Heart left ventricle (tissue), 16 donors: ENCODE results near the gene BCAS1. TPM values are rescaled to one million over a fixed set of nuclear protein-coding genes. Genes with fewer than 3 reads are reported as not detected.

ENCODE experiments used
- ATAC-seq, 4 donors: fragments of 200-7000 bp; cut with Tn5 transposase; one replicate each; pipeline ENCODE4 v1.9.1; 2020 to 2022; ENCODE audit warnings: moderate library complexity in 4 of 4, mild to moderate bottlenecking in 3 of 4, moderate number of reproducible peaks in 1 of 4
- DNase-seq, 5 donors: peaks; one replicate each; pipeline ENCODE4 v3.0.0-alpha.2; 2020
- H3K27ac ChIP-seq, 12 donors: fragments of 200-600 bp; sonication (generic) in 4 of 12; one replicate each; pipeline versions ENCODE4 v1.5.0 to v1.8.0; 2016 to 2022; ENCODE audit warnings: mild to moderate bottlenecking in 2 of 12
- H3K27me3 ChIP-seq, 9 donors: fragments of 200-600 bp; sonication (generic) in 2 of 9; one replicate each; pipeline versions ENCODE4 v1.5.1 to v1.8.0; 2016 to 2022; ENCODE audit warnings: mild to moderate bottlenecking in 3 of 9
- H3K36me3 ChIP-seq, 9 donors: fragments of 200-600 bp; sonication (generic) in 2 of 9; one replicate each; pipeline versions ENCODE4 v1.5.0 to v1.8.0; 2018 to 2022; ENCODE audit warnings: mild to moderate bottlenecking in 2 of 9
- H3K4me1 ChIP-seq, 12 donors: fragments of 200-600 bp; sonication (generic) in 4 of 12; one replicate each; pipeline versions ENCODE4 v1.5.0 to v1.8.0; 2016 to 2022; ENCODE audit warnings: mild to moderate bottlenecking in 3 of 12
- H3K4me3 ChIP-seq, 12 donors: fragments of 200-600 bp; sonication (generic) in 4 of 12; one replicate each; pipeline versions ENCODE4 v1.5.0 to v1.8.0; 2017 to 2022; ENCODE audit warnings: mild to moderate bottlenecking in 9 of 12, moderate library complexity in 4 of 12
- H3K9me3 ChIP-seq, 12 donors: fragments of 200-600 bp; sonication (generic) in 4 of 12; one replicate each; pipeline versions ENCODE4 v1.5.0 to v1.8.0; 2016 to 2022; ENCODE audit warnings: mild to moderate bottlenecking in 1 of 12
- POLR2A ChIP-seq, 2 donors: fragments of 450-650 bp; IDR thresholded peaks; one replicate each; pipeline ENCODE4 v1.6.1; 2017; ENCODE audit warnings: antibody characterized with exemption in 2 of 2, mild to moderate bottlenecking in 2 of 2, moderate library complexity in 2 of 2
- WGBS, 4 donors: extraction: QIAGEN DNeasy Blood & Tissue Kit in 2 of 4; methylation state at CpG; one replicate each; pipeline versions ENCODE4 v1.1.5 to v1.1.7; 2013 to 2018; 5-methylcytosine and 5-hydroxymethylcytosine counted together
- intact Hi-C, 10 donors: fragments of 100-400 bp; cut with DNase I; formaldehyde crosslinking; loops; one replicate each; pipeline versions ENCODE4 v1.11.1 to v1.14.2; 2022
- polyA plus RNA-seq, 2 donors: library from polyadenylated mRNA; stranded (reverse); fragments of 200-250 nt; gene quantifications; one replicate each; pipeline ENCODE4 v1.2.3, GENCODE V29; 2013
- total RNA-seq, 9 donors: library from RNA; depleted of rRNA in 2 of 9; stranded (reverse); fragments of >200 nt in 2 of 9; fragmentation: NEBNext Ultra II Directional in 3 of 9; extraction: Animal tissue kit (Norgen Biotek cat#: 25700) in 3 of 9; gene quantifications; one replicate each; pipeline versions ENCODE4 v1.1.0 to v1.2.4, GENCODE V29; 2016 to 2023
- TF ChIP-seq, protein P1 (sequence below), 12 donors: fragments of 200-600 bp; sonication (generic) in 4 of 12; IDR thresholded peaks; one replicate each; pipeline versions ENCODE4 v1.5.0 to v1.8.0; 2018 to 2022; ENCODE audit warnings: antibody characterized with exemption in 12 of 12, mild to moderate bottlenecking in 5 of 12
- donor health status: ischemic (EF 13 %, LVEDD 7.1; RV severe dilation, severe dysfunction).
- donor health status: healthy with polysubstance abuse.
- donor health status: DM: no; HTN: yes; CAD: no.
- donor health status: DM: no; HTN: no; CAD: no.
- donor health status: ischemic (EF 25% LVEDD 6.9; RV normal size, moderate dysfunction).
- donor health status: ischemic (EF 25% LVEDD 5.7; RV mildly dilated, moderate dysfunction).
- donor health status: healthy.
- donor health status: DM: yes; HTN: yes; CAD: no.
- donor health status: ischemic (EF 35%, LVEDD 5.7; RV mildly dilated, moderate dysfunction).
- donor health status: nonischemic (EF 11% LVEDD 7.7; RV severe dilation, severe dysfunction).
- donor health status: DM: yes; HTN: yes; CAD: no.
- donor health status: PGD.
- donor health status: ischemic (EF 29% LVEDD 5.4; RV normal size, mild dysfunction).
- donor health status: nonischemic (EF 23%, LVEDD 6.1; RV moderate dilation, normal function).

The BCAS1 gene
- total and polyA plus RNA-seq, 11 donors: not detected

DNA sequence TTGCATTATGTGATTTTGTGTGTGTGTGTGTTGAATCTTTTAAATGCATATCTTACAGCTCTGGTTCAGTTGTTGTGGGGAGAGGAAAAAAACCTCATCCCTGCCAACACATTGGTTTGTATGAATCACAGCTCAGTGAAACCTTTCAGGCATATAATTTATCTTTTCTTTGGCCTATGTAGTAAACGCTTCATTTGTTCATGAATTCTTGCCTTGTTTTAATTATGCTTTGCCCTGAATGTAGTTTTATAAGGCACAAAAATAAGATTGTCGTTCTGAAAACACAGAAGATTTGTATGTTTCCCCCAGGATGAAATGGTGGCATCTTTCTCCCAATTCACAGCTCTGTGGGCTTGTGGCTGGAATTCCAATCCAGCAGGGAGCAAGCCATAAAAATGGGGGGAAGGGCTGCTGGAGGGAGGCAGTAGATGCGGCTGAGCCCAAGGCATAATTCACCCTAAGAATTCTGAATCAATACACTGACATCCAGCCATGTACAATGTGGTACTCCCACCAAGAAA lies 45.1 kb downstream of the BCAS1 start:
- peaks cover 0 to 8% (median 0%) of the 10 kb centered on the region in 9 donors for H3K27me3 ChIP-seq
- no peaks in the 10 kb centered on the region for H3K9me3 ChIP-seq
- no peak for TF ChIP-seq POLR2A (IDR thresholded peaks at IDR 0.05)
- TF ChIP-seq, protein P1, sequence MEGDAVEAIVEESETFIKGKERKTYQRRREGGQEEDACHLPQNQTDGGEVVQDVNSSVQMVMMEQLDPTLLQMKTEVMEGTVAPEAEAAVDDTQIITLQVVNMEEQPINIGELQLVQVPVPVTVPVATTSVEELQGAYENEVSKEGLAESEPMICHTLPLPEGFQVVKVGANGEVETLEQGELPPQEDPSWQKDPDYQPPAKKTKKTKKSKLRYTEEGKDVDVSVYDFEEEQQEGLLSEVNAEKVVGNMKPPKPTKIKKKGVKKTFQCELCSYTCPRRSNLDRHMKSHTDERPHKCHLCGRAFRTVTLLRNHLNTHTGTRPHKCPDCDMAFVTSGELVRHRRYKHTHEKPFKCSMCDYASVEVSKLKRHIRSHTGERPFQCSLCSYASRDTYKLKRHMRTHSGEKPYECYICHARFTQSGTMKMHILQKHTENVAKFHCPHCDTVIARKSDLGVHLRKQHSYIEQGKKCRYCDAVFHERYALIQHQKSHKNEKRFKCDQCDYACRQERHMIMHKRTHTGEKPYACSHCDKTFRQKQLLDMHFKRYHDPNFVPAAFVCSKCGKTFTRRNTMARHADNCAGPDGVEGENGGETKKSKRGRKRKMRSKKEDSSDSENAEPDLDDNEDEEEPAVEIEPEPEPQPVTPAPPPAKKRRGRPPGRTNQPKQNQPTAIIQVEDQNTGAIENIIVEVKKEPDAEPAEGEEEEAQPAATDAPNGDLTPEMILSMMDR (IDR thresholded peaks at IDR 0.05): no peak
- intact Hi-C loops: no loop called here
- H3K27ac ChIP-seq: no peak overlapping the region
- no peak overlapping the region for H3K4me3 ChIP-seq
- no peak for ATAC-seq
- no peak for DNase-seq
- 69 to 75% (median 70%) methylated on average over 3 of the region's 3 CpGs for WGBS, 4 donors
- no peaks in the 10 kb centered on the region for H3K36me3 ChIP-seq
- no peaks in the 10 kb centered on the region for H3K4me1 ChIP-seq

DNA sequence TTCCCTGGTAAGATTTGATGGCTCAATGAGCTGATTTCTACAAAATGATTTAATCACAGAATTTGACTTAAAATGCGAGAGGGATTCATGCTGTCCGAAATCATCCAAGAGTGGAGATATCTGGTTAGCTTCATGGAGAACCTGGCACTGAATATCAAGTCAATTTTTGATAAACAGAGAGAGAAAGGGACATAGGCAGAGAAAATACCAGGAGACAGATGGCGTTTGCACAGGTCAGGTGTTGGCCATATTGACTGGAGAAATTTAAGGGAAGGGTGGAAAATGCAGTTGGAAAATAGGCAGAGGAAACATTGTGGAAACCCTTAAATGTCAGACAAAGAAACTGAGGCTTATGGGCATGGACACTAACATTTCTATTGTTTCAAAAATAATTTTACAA lies 47.0 kb downstream of the BCAS1 start:
- TF ChIP-seq, protein P1 (IDR thresholded peaks at IDR 0.05): no peak
- no peak for TF ChIP-seq POLR2A (IDR thresholded peaks at IDR 0.05)
- H3K9me3 ChIP-seq: no peaks in the 10 kb centered on the region
- DNase-seq (no peak), ATAC-seq (no peak)
- H3K27me3 ChIP-seq: no peaks in the 10 kb centered on the region
- intact Hi-C loops: no loop called here
- H3K4me1 ChIP-seq: no peaks in the 10 kb centered on the region
- H3K4me3 ChIP-seq: no peak overlapping the region
- H3K27ac ChIP-seq: no peak overlapping the region
- H3K36me3 ChIP-seq: no peaks in the 10 kb centered on the region
- 92 to 94% (median 93%) methylated on average over 3 of the region's 3 CpGs for WGBS, 4 donors

DNA sequence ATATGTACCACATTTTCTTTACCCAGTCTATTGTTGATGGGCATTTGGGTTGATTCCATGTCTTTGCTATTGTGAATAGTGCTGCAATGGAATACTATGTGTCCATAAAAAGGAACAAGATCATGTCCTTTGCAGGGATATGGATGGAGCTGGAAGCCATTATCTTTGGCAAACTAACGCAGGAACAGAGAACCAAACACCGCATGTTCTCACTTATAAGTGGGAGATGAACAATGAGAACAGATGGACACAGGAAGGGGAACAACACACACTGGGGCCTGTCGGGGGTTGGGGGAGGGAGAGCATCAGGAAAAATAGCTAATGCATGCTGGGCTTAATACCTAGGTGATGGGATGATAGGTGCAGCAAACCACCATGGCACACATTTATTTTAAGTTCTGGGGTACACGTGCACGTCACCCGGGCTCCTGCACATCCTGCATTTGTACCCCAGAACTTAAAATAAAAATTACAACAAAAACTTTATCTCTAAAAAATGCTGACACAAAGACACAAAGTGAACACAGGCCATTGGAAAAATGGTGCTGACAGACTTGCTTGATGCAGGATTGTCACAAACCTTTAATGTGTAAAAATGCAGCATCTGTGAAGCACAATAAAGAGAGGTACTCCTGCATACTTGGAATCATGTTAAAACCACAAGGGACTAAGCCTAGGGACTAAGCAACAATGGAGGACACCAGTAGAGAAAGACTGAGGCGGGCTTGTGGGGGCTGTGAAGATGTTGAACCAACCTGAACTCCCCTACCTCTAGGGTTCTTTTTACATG lies 48.8 kb downstream of the BCAS1 start:
- intact Hi-C loops: no loop called here
- Histone ChIP-seq H3K27ac (no peak overlapping the region), H3K36me3 (no peaks in the 10 kb centered on the region), H3K4me1 (peaks cover 0 to 6% (median 0%) of the 10 kb centered on the region in 12 donors), H3K4me3 (no peak overlapping the region), H3K9me3 (no peaks in the 10 kb centered on the region), H3K27me3 (no peaks in the 10 kb centered on the region)
- no peak for DNase-seq
- ATAC-seq: no peak
- 73 to 85% (median 78%) methylated on average over 7 of the region's 7 CpGs for WGBS, 4 donors
- no peak for TF ChIP-seq POLR2A (IDR thresholded peaks at IDR 0.05)
- TF ChIP-seq, protein P1 (IDR thresholded peaks at IDR 0.05): no peak

DNA sequence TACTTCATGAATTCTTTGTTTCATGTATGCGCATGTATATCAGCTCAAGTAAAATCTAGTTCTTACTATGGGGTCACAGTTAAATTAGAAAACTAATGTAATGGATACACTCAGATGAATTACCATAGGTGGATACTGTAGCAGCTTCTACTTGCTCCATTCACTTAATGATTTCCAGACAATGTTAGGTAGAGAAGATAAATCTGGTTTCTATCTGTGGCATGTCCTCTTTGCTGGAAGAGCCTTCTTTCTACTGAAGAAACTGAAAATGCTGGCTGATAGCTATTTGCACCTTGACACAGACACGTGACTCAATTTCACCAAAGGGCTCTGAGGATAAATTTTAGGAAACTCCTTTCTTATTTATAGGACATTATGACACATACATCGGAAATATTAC lies 49.5 kb downstream of the BCAS1 start:
- no peak for ATAC-seq
- H3K4me1 ChIP-seq: peaks cover 0 to 10% (median 0%) of the 10 kb centered on the region in 12 donors
- H3K36me3 ChIP-seq: no peaks in the 10 kb centered on the region
- DNase-seq: no peak
- 85 to 91% (median 89%) methylated on average over 3 of the region's 3 CpGs for WGBS, 4 donors
- H3K9me3 ChIP-seq: no peaks in the 10 kb centered on the region
- H3K27me3 ChIP-seq: no peaks in the 10 kb centered on the region
- no peak for TF ChIP-seq POLR2A (IDR thresholded peaks at IDR 0.05)
- TF ChIP-seq, protein P1 (IDR thresholded peaks at IDR 0.05): no peak
- intact Hi-C loops: no loop called here
- H3K27ac ChIP-seq: no peak overlapping the region
- no peak overlapping the region for H3K4me3 ChIP-seq
